GM19463 (cell line): ENCODE results near the gene PUS1.

Experiments used
- ATAC-seq: cut with Tn5 transposase; IDR thresholded peaks from one replicate; pipeline ENCODE4 v1.9.1; 2021; ENCODE audit warnings: mild to moderate bottlenecking, moderate library complexity; ENCODE audit not compliant: unreplicated experiment

The PUS1 gene

DNA sequence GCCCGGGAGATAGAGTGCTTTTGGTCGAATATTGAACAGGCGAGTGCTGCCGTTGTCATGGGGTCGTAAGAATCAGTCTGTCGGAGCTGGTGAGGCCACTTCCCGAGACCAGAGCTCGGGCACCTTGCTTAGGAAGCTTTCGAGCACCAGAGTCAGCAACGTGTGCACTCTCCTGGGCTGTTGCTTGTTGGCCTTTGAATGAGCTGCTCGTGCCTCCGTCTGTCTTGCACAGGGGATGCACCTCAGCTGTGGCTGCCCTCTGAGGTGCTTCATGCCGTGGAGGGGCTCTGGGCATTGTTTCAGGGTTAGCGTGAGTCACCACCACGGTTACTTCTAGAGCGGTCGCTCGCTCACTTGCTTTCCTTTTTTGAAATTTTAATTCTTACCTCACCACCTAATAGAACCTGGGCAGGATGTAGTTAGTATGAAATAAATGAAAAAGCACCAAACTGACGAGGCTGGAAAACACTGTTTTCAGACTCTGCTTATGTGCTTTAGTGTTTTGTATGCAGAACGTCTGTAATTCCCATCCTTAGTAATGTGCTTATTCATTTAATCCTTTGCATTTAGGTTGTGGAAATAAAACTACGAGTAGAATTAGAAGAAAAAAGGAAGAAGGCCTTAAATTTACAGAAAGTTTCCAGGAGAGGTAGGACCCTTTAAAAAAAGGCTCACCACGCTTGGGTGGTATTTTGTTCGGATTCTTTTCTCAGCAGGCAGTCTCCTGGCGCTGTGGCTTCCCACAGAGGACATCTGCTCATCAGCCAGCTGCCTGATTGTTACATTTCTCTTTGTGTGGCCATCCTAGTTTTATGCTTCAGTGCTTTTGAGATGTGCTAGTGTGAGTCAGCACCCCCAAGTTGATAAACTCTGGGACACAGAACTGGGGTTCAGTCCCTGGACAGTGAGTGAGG lies 61.2 kb downstream of the PUS1 start:
- no peak for ATAC-seq

DNA sequence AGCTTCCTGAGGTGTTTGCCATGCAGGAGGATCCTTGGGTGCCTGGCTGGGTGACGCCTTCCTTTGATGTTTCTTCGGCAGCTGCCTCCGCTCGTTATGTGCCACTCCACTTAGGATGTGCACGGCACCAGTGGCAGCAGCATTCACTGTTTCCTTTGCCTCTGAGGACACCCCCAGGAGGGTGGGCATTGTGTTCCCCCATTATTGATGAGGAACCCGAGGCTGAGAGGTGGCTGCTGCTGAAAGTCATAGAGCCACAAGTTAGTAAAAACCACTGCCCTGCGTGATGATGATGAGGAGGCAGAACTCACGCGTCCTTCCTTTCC lies 61.9 kb downstream of the PUS1 start:
- ATAC-seq: no peak

DNA sequence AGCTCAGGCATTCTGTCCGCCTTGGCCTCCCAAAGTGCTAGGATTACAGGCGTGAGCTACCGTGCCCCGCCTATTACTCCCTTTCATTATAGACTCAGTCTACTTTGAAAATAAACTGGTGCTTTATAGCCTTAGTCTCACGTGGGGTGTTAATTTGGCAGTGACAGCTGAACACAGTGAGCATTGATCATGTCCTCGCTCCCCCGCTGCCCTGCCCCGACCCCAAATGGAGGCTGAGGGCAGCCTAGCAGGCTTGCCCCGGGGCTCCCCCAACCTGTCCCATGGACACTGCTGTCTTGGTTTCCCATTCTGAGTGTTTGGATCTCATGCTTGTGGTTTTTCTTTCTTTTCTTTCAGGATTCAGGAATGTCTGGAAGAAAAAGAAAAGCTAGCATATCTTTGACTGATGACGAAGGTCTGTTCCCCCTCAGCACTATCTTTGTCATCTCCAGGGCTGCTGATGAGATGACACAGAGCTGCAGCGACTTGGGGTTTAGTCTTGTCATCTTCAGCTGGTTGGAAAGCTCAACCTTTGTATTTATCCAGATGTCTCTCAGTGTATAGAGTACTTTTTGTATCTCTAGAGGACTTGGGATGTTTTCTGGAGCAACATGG lies 62.8 kb downstream of the PUS1 start:
- no peak for ATAC-seq

DNA sequence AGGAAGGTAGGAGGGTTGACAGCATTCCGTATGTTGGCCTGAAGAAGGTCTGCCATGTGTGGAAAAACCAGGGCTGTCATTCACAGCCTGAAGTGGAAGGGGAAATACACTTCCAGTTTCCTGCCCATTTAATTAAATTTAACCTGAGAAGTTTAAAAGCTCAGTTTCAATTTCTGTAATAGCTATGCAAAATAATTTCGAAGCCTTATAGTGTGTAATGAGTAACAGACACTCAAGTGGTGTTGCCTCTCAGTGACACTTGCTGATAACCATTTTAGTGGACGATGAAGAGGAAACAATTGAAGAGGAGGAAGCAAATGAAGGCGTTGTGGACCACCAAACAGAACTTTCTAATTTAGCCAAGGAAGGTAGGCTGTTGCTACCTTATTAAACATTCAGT lies 65.5 kb downstream of the PUS1 start:
- ATAC-seq: peak; percentile 88
